H1 (cell line): ENCODE measurements around the gene PAX9. TPM values are rescaled to one million over a fixed set of nuclear protein-coding genes. Genes with fewer than 3 reads are reported as not detected.
A peak's percentile ranks its signal among the peaks of the same experiment; 100 is the strongest.

Experiments
- CHD2 ChIP-seq: IDR thresholded peaks from 2 replicates; pipeline ENCODE4 v1.6.1; 2012; ENCODE audit warnings: low read length, improper control_type of control experiment
- EZH2 ChIP-seq: fragments of 200-600 bp; sonication (generic); IDR thresholded peaks from 2 replicates; pipeline ENCODE4 v1.7.1; 2012; ENCODE audit warnings: low read depth, mild to moderate bottlenecking, moderate library complexity, low read length, inconsistent platforms; ENCODE audit not compliant: severe bottlenecking
- HDAC6 ChIP-seq: IDR thresholded peaks from one replicate; pipeline ENCODE4 v1.7.1; 2012; ENCODE audit warnings: low read depth, mild to moderate bottlenecking, inconsistent platforms, low read length, moderate library complexity
- RNF2 ChIP-seq: fragments of 200-900, 300-1000 bp; sonication (generic); IDR thresholded peaks from 2 replicates; pipeline ENCODE4 v1.7.1; 2016; ENCODE audit warnings: borderline replicate concordance, low read depth, mild to moderate bottlenecking, antibody characterized with exemption, low read length; ENCODE audit not compliant: poor library complexity, severe bottlenecking; ENCODE audit errors: missing control alignments
- RXRA ChIP-seq: IDR thresholded peaks from 2 replicates; pipeline ENCODE4 v1.6.1; 2011; ENCODE audit warnings: low read depth, mild to moderate bottlenecking, low read length, moderate library complexity; ENCODE audit not compliant: insufficient read depth
- SIX5 ChIP-seq: IDR thresholded peaks from 2 replicates; pipeline ENCODE4 v1.6.1; 2011; ENCODE audit warnings: mild to moderate bottlenecking, low read depth, low read length
- SRF ChIP-seq: IDR thresholded peaks from 2 replicates; pipeline ENCODE4 v1.6.1; 2011; ENCODE audit warnings: mild to moderate bottlenecking, low read depth, low read length, moderate library complexity
- TBP ChIP-seq: IDR thresholded peaks from 2 replicates; pipeline ENCODE4 v1.6.1; 2011; ENCODE audit warnings: low read depth, low read length, improper control_type of control experiment
- TCF12 ChIP-seq: IDR thresholded peaks from 2 replicates; pipeline ENCODE4 v1.6.1; 2011; ENCODE audit warnings: low read depth, mild to moderate bottlenecking, low read length
- polyA plus RNA-seq, 7 experiments: library from polyadenylated mRNA; depleted of rRNA in 3 of 7; stranded (reverse) in 5 of 7; unstranded in 2 of 7; fragments of >200 nt in 5 of 7; fragments of 200-250 nt in 2 of 7; gene quantifications; 1 replicate in 5 of 7; 2 replicates in 1 of 7; 4 replicates in 1 of 7; pipeline versions ENCODE4 v1.2.1 to v1.2.3, GENCODE V29; 2011 to 2013; ENCODE audit warnings: missing spikeins in 2 of 7, mixed read lengths in 2 of 7
- total RNA-seq: library from RNA; stranded (reverse); fragmentation: NEBNext Ultra II Directional; extraction: Animal tissue kit (Norgen Biotek cat#: 25700); gene quantifications from 2 replicates; pipeline ENCODE4 v1.2.1, GENCODE V29; 2021
- TF ChIP-seq, protein P1 (sequence below): IDR thresholded peaks from 2 replicates; pipeline ENCODE4 v1.6.1; 2012; ENCODE audit warnings: low read length, inconsistent platforms
- TF ChIP-seq, protein P2 (sequence below): IDR thresholded peaks from 2 replicates; pipeline ENCODE4 v1.6.1; 2011; ENCODE audit warnings: low read depth, mild to moderate bottlenecking, low read length; ENCODE audit not compliant: insufficient read depth
- TF ChIP-seq, protein P3 (sequence below): IDR thresholded peaks from 2 replicates; pipeline ENCODE4 v1.6.1; 2011; ENCODE audit warnings: low read length, improper control_type of control experiment

PAX9 gene
- total and polyA plus RNA-seq, 2 of the 8 experiments (the other 6 are each of a cell fraction or from before 2014, with no cell fraction given): 0.05 TPM; not detected in 1

DNA sequence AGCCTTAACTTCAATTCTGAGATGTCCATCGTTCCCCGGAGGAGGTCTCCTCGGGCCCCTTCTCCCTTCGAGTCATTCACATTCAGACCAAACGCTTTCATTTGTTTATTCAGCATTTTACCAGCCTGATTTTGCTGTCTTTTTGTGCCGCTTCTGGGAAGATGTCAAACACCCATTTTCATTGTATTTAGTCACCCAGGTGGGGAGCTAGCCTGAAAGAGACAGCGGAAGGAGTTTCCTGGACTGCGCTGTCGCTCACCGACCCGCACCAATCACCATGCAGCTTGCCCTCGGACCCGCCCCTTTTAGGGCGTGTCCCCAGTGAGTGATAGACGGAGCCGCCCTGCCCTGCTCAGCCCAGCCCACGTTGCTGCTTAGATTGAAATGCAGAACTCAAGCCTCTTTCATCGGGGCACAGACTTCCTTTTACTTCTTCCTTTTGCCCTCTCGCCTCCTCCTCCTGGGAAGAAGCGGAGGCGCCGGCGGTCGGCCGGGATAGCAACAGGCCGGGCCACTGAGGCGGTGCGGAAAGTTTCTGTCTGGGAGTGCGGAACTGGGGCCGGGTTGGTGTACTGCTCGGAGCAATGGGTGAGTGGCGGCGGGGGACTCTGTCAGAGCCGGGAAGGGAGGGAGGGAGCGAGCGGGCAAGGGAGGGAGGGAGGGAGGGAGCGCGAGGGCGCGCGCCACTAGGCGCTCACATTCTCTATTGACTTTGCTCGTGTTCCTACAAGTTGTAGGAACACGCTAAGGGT is at the start of gene PAX9 (continued):
- TF ChIP-seq TBP (no peak), TCF12 (no peak), EZH2 (no peak), SIX5 (no peak), RXRA (no peak), SRF (no peak), CHD2 (0 out of 2 replicates have a peak, but pooled peaks have one; percentile 36), HDAC6 (no peak), RNF2 (no peak)
- TF ChIP-seq, protein P1, sequence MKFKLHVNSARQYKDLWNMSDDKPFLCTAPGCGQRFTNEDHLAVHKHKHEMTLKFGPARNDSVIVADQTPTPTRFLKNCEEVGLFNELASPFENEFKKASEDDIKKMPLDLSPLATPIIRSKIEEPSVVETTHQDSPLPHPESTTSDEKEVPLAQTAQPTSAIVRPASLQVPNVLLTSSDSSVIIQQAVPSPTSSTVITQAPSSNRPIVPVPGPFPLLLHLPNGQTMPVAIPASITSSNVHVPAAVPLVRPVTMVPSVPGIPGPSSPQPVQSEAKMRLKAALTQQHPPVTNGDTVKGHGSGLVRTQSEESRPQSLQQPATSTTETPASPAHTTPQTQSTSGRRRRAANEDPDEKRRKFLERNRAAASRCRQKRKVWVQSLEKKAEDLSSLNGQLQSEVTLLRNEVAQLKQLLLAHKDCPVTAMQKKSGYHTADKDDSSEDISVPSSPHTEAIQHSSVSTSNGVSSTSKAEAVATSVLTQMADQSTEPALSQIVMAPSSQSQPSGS: no peak
- TF ChIP-seq, protein P2, sequence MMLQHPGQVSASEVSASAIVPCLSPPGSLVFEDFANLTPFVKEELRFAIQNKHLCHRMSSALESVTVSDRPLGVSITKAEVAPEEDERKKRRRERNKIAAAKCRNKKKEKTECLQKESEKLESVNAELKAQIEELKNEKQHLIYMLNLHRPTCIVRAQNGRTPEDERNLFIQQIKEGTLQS: no peak
- TF ChIP-seq, protein P3, sequence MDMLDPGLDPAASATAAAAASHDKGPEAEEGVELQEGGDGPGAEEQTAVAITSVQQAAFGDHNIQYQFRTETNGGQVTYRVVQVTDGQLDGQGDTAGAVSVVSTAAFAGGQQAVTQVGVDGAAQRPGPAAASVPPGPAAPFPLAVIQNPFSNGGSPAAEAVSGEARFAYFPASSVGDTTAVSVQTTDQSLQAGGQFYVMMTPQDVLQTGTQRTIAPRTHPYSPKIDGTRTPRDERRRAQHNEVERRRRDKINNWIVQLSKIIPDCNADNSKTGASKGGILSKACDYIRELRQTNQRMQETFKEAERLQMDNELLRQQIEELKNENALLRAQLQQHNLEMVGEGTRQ: no peak
